Endodermal cell (in vitro differentiated cells): ENCODE data around the gene DOCK2. TPM values are rescaled to one million over a fixed set of nuclear protein-coding genes. Genes with fewer than 3 reads are reported as not detected.

Source experiments
- DNase-seq: peaks from one replicate; pipeline ENCODE4 v3.0.0-alpha.2; 2017
- H3K27ac ChIP-seq: 2 replicates; pipeline ENCODE4 v1.5.1; 2013; ENCODE audit warnings: mild to moderate bottlenecking, low read depth, low read length, moderate library complexity
- H3K27me3 ChIP-seq: 2 replicates; pipeline ENCODE4 v1.6.1; 2013; ENCODE audit warnings: mild to moderate bottlenecking, low read length, moderate library complexity; ENCODE audit not compliant: insufficient read depth, control insufficient read depth, poor library complexity, severe bottlenecking
- H3K36me3 ChIP-seq: 2 replicates; pipeline ENCODE4 v1.7.0; 2013; ENCODE audit warnings: mild to moderate bottlenecking, low read length, moderate library complexity; ENCODE audit not compliant: control insufficient read depth, insufficient read depth
- H3K4me1 ChIP-seq: one replicate; pipeline ENCODE4 v1.7.0; 2013; ENCODE audit warnings: low read length; ENCODE audit not compliant: control insufficient read depth, insufficient read depth
- H3K4me3 ChIP-seq: 2 replicates; pipeline ENCODE4 v1.5.1; 2013; ENCODE audit warnings: mild to moderate bottlenecking, low read length, moderate library complexity
- H3K9ac ChIP-seq: 2 replicates; pipeline ENCODE4 v1.6.1; 2013; ENCODE audit warnings: mild to moderate bottlenecking, low read length, moderate library complexity; ENCODE audit not compliant: poor library complexity, severe bottlenecking; ENCODE audit errors: extremely low read depth
- H3K9me3 ChIP-seq: 2 replicates; pipeline ENCODE4 v1.6.1; 2013; ENCODE audit warnings: mild to moderate bottlenecking, low read length, moderate library complexity; ENCODE audit not compliant: control insufficient read depth
- H3K27ac Mint-ChIP-seq: 2 replicates; pipeline ENCODE4 v1.8.0; 2020; ENCODE audit warnings: mixed read lengths
- H3K27me3 Mint-ChIP-seq: 2 replicates; pipeline ENCODE4 v1.8.0; 2021; ENCODE audit warnings: mild to moderate bottlenecking, mixed read lengths; ENCODE audit not compliant: insufficient read depth
- H3K36me3 Mint-ChIP-seq: 2 replicates; pipeline ENCODE4 v1.8.0; 2020; ENCODE audit warnings: low read depth, mixed read lengths
- H3K4me1 Mint-ChIP-seq: 2 replicates; pipeline ENCODE4 v1.8.0; 2020; ENCODE audit warnings: mixed read lengths
- H3K4me3 Mint-ChIP-seq: 2 replicates; pipeline ENCODE4 v1.8.0; 2020; ENCODE audit warnings: mild to moderate bottlenecking, moderate library complexity, mixed read lengths
- H3K9me3 Mint-ChIP-seq: 2 replicates; pipeline ENCODE4 v1.8.0; 2020; ENCODE audit warnings: mild to moderate bottlenecking, mixed read lengths
- WGBS, 2 experiments: methylation state at CpG; one replicate each; pipeline versions ENCODE4 v1.1.5 to v1.1.7; 2013; ENCODE audit warnings: missing lambda C conversion rate in 2 of 2, mixed read lengths in 1 of 2; ENCODE audit not compliant: insufficient coverage in 1 of 2, insufficient read length in 1 of 2; 5-methylcytosine and 5-hydroxymethylcytosine counted together
- total RNA-seq, 2 donors: library from RNA; stranded (reverse); fragmentation: NEBNext Ultra II Directional in 1 of 2; extraction: Animal tissue kit (Norgen Biotek cat#: 25700) in 1 of 2; gene quantifications; 2 replicates in 1 of 2; 3 replicates in 1 of 2; pipeline ENCODE4 v1.2.1, GENCODE V29; 2021
- TF ChIP-seq, protein P1 (sequence below): fragments of 200-600 bp; sonication (generic); conservative IDR thresholded peaks from 2 replicates; pipeline ENCODE4 v1.5.0; 2021; ENCODE audit warnings: antibody characterized with exemption, mild to moderate bottlenecking

Gene DOCK2
- total RNA-seq, 2 donors from 2014 or later = 2.6 to 3.9 TPM

DNA sequence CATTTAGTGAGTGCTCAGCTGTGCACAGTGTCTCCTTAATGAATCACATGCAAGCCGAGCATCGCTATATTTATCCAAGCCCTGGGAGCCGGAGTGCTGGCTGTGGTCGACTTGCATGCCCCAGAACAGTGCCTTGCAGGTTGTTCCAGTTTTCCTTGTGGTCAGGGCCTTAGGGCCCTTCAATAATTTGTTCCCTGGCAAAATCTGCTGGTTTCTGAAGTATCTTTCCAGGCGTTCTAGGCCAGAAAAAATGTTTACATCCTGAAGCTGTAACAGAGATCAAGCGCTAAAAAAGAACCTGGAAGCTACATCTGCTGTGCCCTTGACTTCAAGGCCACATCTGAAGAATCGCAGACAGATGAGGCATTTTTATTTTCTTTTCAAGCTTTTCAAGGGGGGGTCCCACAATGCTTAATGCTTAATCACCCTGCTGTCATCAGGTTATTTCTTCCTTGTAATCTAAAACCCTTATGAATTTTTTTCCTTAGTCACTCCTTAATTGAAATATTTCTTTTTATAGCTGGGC, 105.8 kb downstream of the DOCK2 start:
- TF ChIP-seq, protein P1, sequence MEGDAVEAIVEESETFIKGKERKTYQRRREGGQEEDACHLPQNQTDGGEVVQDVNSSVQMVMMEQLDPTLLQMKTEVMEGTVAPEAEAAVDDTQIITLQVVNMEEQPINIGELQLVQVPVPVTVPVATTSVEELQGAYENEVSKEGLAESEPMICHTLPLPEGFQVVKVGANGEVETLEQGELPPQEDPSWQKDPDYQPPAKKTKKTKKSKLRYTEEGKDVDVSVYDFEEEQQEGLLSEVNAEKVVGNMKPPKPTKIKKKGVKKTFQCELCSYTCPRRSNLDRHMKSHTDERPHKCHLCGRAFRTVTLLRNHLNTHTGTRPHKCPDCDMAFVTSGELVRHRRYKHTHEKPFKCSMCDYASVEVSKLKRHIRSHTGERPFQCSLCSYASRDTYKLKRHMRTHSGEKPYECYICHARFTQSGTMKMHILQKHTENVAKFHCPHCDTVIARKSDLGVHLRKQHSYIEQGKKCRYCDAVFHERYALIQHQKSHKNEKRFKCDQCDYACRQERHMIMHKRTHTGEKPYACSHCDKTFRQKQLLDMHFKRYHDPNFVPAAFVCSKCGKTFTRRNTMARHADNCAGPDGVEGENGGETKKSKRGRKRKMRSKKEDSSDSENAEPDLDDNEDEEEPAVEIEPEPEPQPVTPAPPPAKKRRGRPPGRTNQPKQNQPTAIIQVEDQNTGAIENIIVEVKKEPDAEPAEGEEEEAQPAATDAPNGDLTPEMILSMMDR = no peak
- H3K36me3 Mint-ChIP-seq = no peaks in the 10 kb centered on the region
- no peak overlapping the region for H3K9ac ChIP-seq
- no peaks in the 10 kb centered on the region for H3K9me3 ChIP-seq
- DNase-seq = no peak
- no peak overlapping the region for H3K27ac Mint-ChIP-seq
- no peak overlapping the region for H3K4me3 Mint-ChIP-seq
- no peaks in the 10 kb centered on the region for H3K9me3 Mint-ChIP-seq
- no peak overlapping the region for H3K4me3 ChIP-seq
- H3K4me1 Mint-ChIP-seq = peaks cover 34% of the 10 kb centered on the region
- peak overlapping the region; percentile 4 for H3K27ac ChIP-seq
- 86 to 92% methylated on average over 7 of the region's 7 CpGs for WGBS, 2 experiments
- H3K36me3 ChIP-seq = no peaks in the 10 kb centered on the region
- H3K27me3 ChIP-seq = no peaks in the 10 kb centered on the region
- no peaks in the 10 kb centered on the region for H3K27me3 Mint-ChIP-seq
- peaks cover 11% of the 10 kb centered on the region for H3K4me1 ChIP-seq

DNA sequence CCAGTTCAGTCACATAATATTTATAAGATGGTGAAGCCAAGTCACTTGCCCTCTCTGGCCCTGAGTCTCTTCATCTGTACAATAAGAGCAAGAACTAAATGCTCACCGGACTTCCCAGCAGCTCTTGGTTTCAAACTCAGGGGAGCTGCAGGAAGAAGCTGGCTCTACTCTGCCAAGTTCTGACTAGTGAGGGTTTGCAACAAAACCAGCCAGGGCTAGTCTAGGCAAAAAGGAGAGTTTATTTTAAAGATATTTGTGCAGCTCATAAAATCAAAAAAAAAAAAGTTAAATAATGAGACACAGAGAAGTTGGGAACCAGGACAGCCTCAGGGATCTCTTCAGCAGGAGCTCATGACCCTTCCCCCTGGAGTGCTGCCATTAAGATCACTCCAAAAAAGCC, 107.3 kb downstream of the DOCK2 start:
- Mint-ChIP-seq H3K27ac (no peak overlapping the region), H3K4me3 (no peak overlapping the region), H3K27me3 (no peaks in the 10 kb centered on the region), H3K4me1 (peaks cover 35% of the 10 kb centered on the region), H3K36me3 (no peaks in the 10 kb centered on the region), H3K9me3 (no peaks in the 10 kb centered on the region)
- TF ChIP-seq, protein P1 = no peak
- H3K27ac ChIP-seq = no peak overlapping the region
- H3K36me3 ChIP-seq = no peaks in the 10 kb centered on the region
- whole genome bisulfite sequencing, 2 experiments = 86 to 97% methylated on average over 1 of the region's 1 CpG
- H3K4me3 ChIP-seq = no peak overlapping the region
- H3K27me3 ChIP-seq = no peaks in the 10 kb centered on the region
- H3K4me1 ChIP-seq = peaks cover 11% of the 10 kb centered on the region
- H3K9ac ChIP-seq = no peak overlapping the region
- DNase-seq = no peak
- H3K9me3 ChIP-seq = no peaks in the 10 kb centered on the region

DNA sequence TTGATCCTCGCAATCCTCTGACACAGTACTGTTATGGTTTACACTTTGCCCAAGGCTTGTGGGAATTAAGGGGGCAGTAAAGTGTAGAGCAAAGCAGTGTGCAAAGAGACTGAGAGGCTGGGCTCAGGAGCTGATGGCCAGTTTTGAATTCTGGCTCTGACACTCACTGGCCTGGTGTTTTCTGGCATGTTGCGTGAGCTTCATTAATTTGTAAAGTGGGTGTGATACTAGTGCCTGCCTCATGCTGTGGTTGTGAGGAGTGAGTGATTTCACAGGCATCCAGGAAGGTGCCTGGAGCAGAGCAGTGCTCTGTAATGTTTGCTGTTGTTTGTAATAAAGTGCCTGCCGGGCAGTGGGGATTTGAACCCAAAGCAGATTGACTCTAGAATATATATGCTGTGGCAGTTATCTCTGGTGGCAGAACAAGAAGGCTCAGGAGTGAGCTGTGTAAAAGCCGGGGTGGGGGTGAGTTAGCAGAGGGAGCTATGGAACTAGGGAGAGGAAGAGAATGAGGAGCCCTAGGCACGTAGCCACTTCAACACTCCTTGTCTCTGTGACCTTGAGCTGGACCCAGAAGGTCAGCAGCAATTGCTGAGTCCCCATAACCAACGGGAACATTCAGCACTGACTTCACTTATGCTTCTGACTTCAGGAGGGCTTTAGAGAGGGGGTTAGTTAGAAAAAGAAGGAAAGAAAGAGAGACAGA, 108.5 kb downstream of the DOCK2 start:
- Histone ChIP-seq H3K27ac (no peak overlapping the region), H3K27me3 (no peaks in the 10 kb centered on the region), H3K36me3 (no peaks in the 10 kb centered on the region), H3K9me3 (no peaks in the 10 kb centered on the region), H3K4me1 (peaks cover 11% of the 10 kb centered on the region), H3K9ac (no peak overlapping the region), H3K4me3 (peak overlapping the region; percentile 6)
- peak; percentile 80 for DNase-seq
- Mint-ChIP-seq H3K27ac (peak overlapping the region; percentile 27), H3K4me1 (peaks cover 35% of the 10 kb centered on the region), H3K27me3 (no peaks in the 10 kb centered on the region), H3K36me3 (no peaks in the 10 kb centered on the region), H3K9me3 (no peaks in the 10 kb centered on the region), H3K4me3 (no peak overlapping the region)
- TF ChIP-seq, protein P1 = no peak
- WGBS, 2 experiments = 80 to 100% methylated on average over 1 to 6 of the region's 6 CpGs
